Activated B cell treated with CpG ODN at 0.5 μM for 24 hours (primary cell): Measurements from ENCODE around the gene LCE3D. TPM values are rescaled to one million over a fixed set of nuclear protein-coding genes. Genes with fewer than 3 reads are reported as not detected.
"Not testable (repeated sequence)": the region's sequence is repeated elsewhere in the genome, so short reads cannot be mapped to it uniquely, and the experiment has no call there.

Experiments
- ATAC-seq: fragments of 200-7000 bp; cut with Tn5 transposase; one replicate; pipeline ENCODE4 v1.10.0; 2021; ENCODE audit warnings: low read depth, mild to moderate bottlenecking, moderate library complexity
- CTCF ChIA-PET: fragments of 350-600 bp; sonication (Branson Sonifier 250); formaldehyde crosslinking; loops from one replicate; lab custom pipeline; 2021; ENCODE audit warnings: antibody characterized with exemption; lab: Charles Lee
- POLR2A ChIA-PET: fragments of 350-600 bp; sonication (Branson Sonifier 250); formaldehyde crosslinking; loops from one replicate; lab custom pipeline; 2021; ENCODE audit warnings: antibody characterized with exemption; lab: Charles Lee
- DNase-seq: peaks from one replicate; pipeline ENCODE4 v3.0.0; 2022
- H3K27ac Mint-ChIP-seq: one replicate; pipeline ENCODE4 v1.8.0; 2020; ENCODE audit warnings: mixed read lengths
- H3K27me3 Mint-ChIP-seq: one replicate; pipeline ENCODE4 v1.8.0; 2021; ENCODE audit warnings: mixed read lengths
- H3K36me3 Mint-ChIP-seq: one replicate; pipeline ENCODE4 v1.8.0; 2021; ENCODE audit warnings: low read depth, mixed read lengths
- H3K4me1 Mint-ChIP-seq: one replicate; pipeline ENCODE4 v1.8.0; 2021; ENCODE audit warnings: mixed read lengths
- H3K4me3 Mint-ChIP-seq: one replicate; pipeline ENCODE4 v1.8.0; 2020; ENCODE audit warnings: mild to moderate bottlenecking, mixed read lengths
- H3K9me3 Mint-ChIP-seq: one replicate; pipeline ENCODE4 v1.8.0; 2020; ENCODE audit warnings: mixed read lengths
- CTCF ChIP-seq: fragments of 200-600 bp; IDR thresholded peaks from one replicate; pipeline ENCODE4 v1.8.0; 2022; ENCODE audit warnings: antibody characterized with exemption, mild to moderate bottlenecking
- intact Hi-C: fragments of 100-400 bp; cut with micrococcal nuclease; formaldehyde crosslinking; loops from one replicate; pipeline ENCODE4 v1.15.1; 2024
- total RNA-seq: library from RNA; stranded (reverse); gene quantifications from 2 replicates; pipeline ENCODE4 v1.2.3, GENCODE V29; 2022

Gene LCE3D
- total RNA-seq, 1 donor from 2014 or later = not detected

GRCh38 chr1:152613511-152613910, 33.2 kb upstream of the LCE3D start, which contains the start of gene LCE3B:
Gene LCE3B, plus strand, starts transcription at chr1:152613811. Its CDS starts 0 bp downstream, at chr1:152613811.
- Mint-ChIP-seq H3K4me1 (no peaks in the 10 kb centered on the region), H3K4me3 (no peak within 1 kb of the TSS), H3K36me3 (no peaks in the 10 kb centered on the region), H3K9me3 (peaks cover 6% of the 10 kb centered on the region), H3K27me3 (no peaks in the 10 kb centered on the region), H3K27ac (no peak within 1 kb of the TSS)
- ATAC-seq (no peak), DNase-seq (no peak)
- intact Hi-C loops = no loop called here
- POLR2A ChIA-PET = no interaction called here
- TF ChIP-seq CTCF = no peak
- CTCF ChIA-PET = no interaction called here

GRCh38 chr1:152599934-152600333, 19.6 kb upstream of the LCE3D start, which contains the start of gene LCE3C:
Gene LCE3C, plus strand, starts transcription at chr1:152600234. Its CDS starts 498 bp downstream, at chr1:152600732.
- no peaks in the 10 kb centered on the region for H3K36me3 Mint-ChIP-seq

GRCh38 chr1:152596986-152597385, 16.7 kb upstream of the LCE3D start:
- ChIA-PET POLR2A (no interaction called here), CTCF (no interaction called here)
- TF ChIP-seq CTCF = no peak
- Mint-ChIP-seq H3K36me3 (no peaks in the 10 kb centered on the region), H3K4me3 (no peak overlapping the region), H3K4me1 (no peaks in the 10 kb centered on the region), H3K9me3 (no peaks in the 10 kb centered on the region), H3K27me3 (no peaks in the 10 kb centered on the region), H3K27ac (no peak overlapping the region)
- ATAC-seq (no peak), DNase-seq (no peak)
- intact Hi-C loops = no loop called here

More at GRCh38 chr1:152599934-152600333, 19.6 kb upstream of the LCE3D start, which contains the start of gene LCE3C:
- no peaks in the 10 kb centered on the region for H3K4me1 Mint-ChIP-seq
- no peak within 1 kb of the TSS for H3K27ac Mint-ChIP-seq
- no peaks in the 10 kb centered on the region for H3K27me3 Mint-ChIP-seq
- no peak for TF ChIP-seq CTCF
- no peaks in the 10 kb centered on the region for H3K9me3 Mint-ChIP-seq
- intact Hi-C loops = no loop called here
- ATAC-seq (no peak), DNase-seq (no peak)
- POLR2A ChIA-PET = no interaction called here
- no peak within 1 kb of the TSS for H3K4me3 Mint-ChIP-seq
- CTCF ChIA-PET = no interaction called here

GRCh38 chr1:152585586-152585985, 5.3 kb upstream of the LCE3D start:
- no peak overlapping the region for H3K27ac Mint-ChIP-seq
- ATAC-seq (no peak), DNase-seq (no peak)
- no peak overlapping the region for H3K4me3 Mint-ChIP-seq
- CTCF ChIA-PET = no interaction called here
- TF ChIP-seq CTCF = no peak
- H3K36me3 Mint-ChIP-seq = no peaks in the 10 kb centered on the region
- H3K27me3 Mint-ChIP-seq = no peaks in the 10 kb centered on the region
- no peaks in the 10 kb centered on the region for H3K9me3 Mint-ChIP-seq
- POLR2A ChIA-PET = no interaction called here
- intact Hi-C loops = no loop called here
- no peaks in the 10 kb centered on the region for H3K4me1 Mint-ChIP-seq

- ATAC-seq = no peak
- no peak overlapping the region for H3K27ac Mint-ChIP-seq
Observed at GRCh38 chr1:152582647-152583046, 2.3 kb upstream of the LCE3D start.

GRCh38 chr1:152579526-152579925, 790 bp downstream of the LCE3D start:
- CTCF ChIA-PET, DNase-seq, H3K4me3 Mint-ChIP-seq, H3K27me3 Mint-ChIP-seq, ATAC-seq, H3K27ac Mint-ChIP-seq, H3K4me1 Mint-ChIP-seq, POLR2A ChIA-PET, intact Hi-C loops, H3K9me3 Mint-ChIP-seq, H3K36me3 Mint-ChIP-seq: not testable (repeated sequence)

More at GRCh38 chr1:152582647-152583046, 2.3 kb upstream of the LCE3D start:
- Mint-ChIP-seq H3K27me3 (no peaks in the 10 kb centered on the region), H3K36me3 (no peaks in the 10 kb centered on the region), H3K9me3 (no peaks in the 10 kb centered on the region), H3K4me1 (no peaks in the 10 kb centered on the region), H3K4me3 (no peak overlapping the region)
- ChIA-PET CTCF (no interaction called here), POLR2A (no interaction called here)
- no peak for TF ChIP-seq CTCF
- intact Hi-C loops = no loop called here
- DNase-seq = no peak
